K562 (cell line): ENCODE results near the gene PACRG.

Source experiments
- COPS2 ChIP-seq: fragments of 450-650 bp; conservative IDR thresholded peaks from 2 replicates; pipeline ENCODE4 v1.6.1; 2016; ENCODE audit warnings: mild to moderate bottlenecking, moderate library complexity
- DDX20 ChIP-seq: fragments of 450-650 bp; IDR thresholded peaks from 2 replicates; pipeline ENCODE4 v1.6.1; 2016; ENCODE audit warnings: missing genetic modification characterization, low read depth, mild to moderate bottlenecking, missing compliant biosample characterization, moderate library complexity
- HDAC8 ChIP-seq: fragments of 450-650 bp; IDR thresholded peaks from 2 replicates; pipeline ENCODE4 v1.6.1; 2016; ENCODE audit warnings: mild to moderate bottlenecking, missing genetic modification characterization, moderate library complexity, missing compliant biosample characterization
- LARP7 ChIP-seq: fragments of 450-650 bp; IDR thresholded peaks from 2 replicates; pipeline ENCODE4 v1.6.1; 2016
- MXI1 ChIP-seq: IDR thresholded peaks from 2 replicates; pipeline ENCODE4 v1.6.1; 2011; ENCODE audit warnings: low read depth, mild to moderate bottlenecking, improper control_type of control experiment, low read length
- TF ChIP-seq, protein P1 (sequence below), 3 experiments: IDR thresholded peaks in 2 of 3; conservative IDR thresholded peaks in 1 of 3; 2 replicates each; pipeline ENCODE4 v1.5.1; 2011 to 2012; ENCODE audit warnings: low read length in 3 of 3, mild to moderate bottlenecking in 3 of 3, control low read depth in 2 of 3, improper control_type of control experiment in 1 of 3, inconsistent platforms in 1 of 3, low read depth in 1 of 3, mixed read lengths in 1 of 3, moderate library complexity in 1 of 3; ENCODE audit not compliant: insufficient read depth in 2 of 3
- TF ChIP-seq, protein P2 (sequence below): fragments of 250-450 bp; sonication (Bioruptor Pico); IDR thresholded peaks from 2 replicates; pipeline ENCODE4 v1.4.0; 2020; ENCODE audit warnings: borderline replicate concordance
- TF ChIP-seq, protein P3 (sequence below): fragments of 450-650 bp; IDR thresholded peaks from 2 replicates; pipeline ENCODE4 v1.7.0; 2016; ENCODE audit warnings: borderline replicate concordance

DNA sequence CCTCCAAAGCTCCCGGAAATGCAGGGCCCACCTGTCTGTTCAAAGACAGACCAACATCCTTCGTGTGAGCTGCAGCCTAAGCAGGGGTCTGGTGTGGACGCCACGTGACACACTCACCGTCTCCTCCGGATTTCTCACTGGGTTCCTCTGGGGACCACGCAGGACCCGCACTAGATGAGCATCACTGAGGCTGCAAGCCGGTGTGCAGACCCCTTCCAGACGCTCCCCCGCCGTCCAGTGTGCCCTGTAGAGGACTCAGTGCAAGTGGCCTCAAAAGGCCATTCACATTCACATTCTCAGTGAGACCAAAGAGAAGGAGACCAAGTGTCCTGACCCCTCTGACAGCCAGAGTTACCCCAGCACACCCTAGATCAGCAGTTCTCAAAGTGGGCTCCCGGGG is 595.5 kb downstream of the PACRG start:
- no peak for TF ChIP-seq MXI1
- TF ChIP-seq COPS2: no peak
- TF ChIP-seq, protein P1, sequence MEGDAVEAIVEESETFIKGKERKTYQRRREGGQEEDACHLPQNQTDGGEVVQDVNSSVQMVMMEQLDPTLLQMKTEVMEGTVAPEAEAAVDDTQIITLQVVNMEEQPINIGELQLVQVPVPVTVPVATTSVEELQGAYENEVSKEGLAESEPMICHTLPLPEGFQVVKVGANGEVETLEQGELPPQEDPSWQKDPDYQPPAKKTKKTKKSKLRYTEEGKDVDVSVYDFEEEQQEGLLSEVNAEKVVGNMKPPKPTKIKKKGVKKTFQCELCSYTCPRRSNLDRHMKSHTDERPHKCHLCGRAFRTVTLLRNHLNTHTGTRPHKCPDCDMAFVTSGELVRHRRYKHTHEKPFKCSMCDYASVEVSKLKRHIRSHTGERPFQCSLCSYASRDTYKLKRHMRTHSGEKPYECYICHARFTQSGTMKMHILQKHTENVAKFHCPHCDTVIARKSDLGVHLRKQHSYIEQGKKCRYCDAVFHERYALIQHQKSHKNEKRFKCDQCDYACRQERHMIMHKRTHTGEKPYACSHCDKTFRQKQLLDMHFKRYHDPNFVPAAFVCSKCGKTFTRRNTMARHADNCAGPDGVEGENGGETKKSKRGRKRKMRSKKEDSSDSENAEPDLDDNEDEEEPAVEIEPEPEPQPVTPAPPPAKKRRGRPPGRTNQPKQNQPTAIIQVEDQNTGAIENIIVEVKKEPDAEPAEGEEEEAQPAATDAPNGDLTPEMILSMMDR (IDR thresholded peaks at IDR 0.05 in 2 of 3, conservative IDR thresholded peaks at IDR 0.05 in 1 of 3; ENCODE audit: insufficient read depth in 2 of 3, low read depth in 1 of 3, low read length in 3 of 3): no peak
- TF ChIP-seq LARP7: no peak
- TF ChIP-seq, protein P2, sequence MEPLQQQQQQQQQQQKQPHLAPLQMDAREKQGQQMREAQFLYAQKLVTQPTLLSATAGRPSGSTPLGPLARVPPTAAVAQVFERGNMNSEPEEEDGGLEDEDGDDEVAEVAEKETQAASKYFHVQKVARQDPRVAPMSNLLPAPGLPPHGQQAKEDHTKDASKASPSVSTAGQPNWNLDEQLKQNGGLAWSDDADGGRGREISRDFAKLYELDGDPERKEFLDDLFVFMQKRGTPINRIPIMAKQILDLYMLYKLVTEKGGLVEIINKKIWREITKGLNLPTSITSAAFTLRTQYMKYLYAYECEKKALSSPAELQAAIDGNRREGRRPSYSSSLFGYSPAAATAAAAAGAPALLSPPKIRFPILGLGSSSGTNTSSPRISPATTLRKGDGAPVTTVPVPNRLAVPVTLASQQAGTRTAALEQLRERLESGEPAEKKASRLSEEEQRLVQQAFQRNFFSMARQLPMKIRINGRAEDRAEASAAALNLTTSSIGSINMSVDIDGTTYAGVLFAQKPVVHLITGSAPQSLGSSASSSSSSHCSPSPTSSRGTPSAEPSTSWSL (CRISPR knock-in tag): no peak
- TF ChIP-seq HDAC8 (tag): no peak
- TF ChIP-seq DDX20 (tag): no peak
- TF ChIP-seq, protein P3, sequence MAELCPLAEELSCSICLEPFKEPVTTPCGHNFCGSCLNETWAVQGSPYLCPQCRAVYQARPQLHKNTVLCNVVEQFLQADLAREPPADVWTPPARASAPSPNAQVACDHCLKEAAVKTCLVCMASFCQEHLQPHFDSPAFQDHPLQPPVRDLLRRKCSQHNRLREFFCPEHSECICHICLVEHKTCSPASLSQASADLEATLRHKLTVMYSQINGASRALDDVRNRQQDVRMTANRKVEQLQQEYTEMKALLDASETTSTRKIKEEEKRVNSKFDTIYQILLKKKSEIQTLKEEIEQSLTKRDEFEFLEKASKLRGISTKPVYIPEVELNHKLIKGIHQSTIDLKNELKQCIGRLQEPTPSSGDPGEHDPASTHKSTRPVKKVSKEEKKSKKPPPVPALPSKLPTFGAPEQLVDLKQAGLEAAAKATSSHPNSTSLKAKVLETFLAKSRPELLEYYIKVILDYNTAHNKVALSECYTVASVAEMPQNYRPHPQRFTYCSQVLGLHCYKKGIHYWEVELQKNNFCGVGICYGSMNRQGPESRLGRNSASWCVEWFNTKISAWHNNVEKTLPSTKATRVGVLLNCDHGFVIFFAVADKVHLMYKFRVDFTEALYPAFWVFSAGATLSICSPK: no peak
